NCI-H1930 (cell line): ENCODE results near the gene SLC6A9.
A peak's percentile ranks its signal among the peaks of the same experiment; 100 is the strongest.

ENCODE experiments used
- DNase-seq, 2 experiments: peaks; one replicate each; lab custom pipeline; 2025; lab: John Stamatoyannopoulos, UW

SLC6A9 gene

DNA sequence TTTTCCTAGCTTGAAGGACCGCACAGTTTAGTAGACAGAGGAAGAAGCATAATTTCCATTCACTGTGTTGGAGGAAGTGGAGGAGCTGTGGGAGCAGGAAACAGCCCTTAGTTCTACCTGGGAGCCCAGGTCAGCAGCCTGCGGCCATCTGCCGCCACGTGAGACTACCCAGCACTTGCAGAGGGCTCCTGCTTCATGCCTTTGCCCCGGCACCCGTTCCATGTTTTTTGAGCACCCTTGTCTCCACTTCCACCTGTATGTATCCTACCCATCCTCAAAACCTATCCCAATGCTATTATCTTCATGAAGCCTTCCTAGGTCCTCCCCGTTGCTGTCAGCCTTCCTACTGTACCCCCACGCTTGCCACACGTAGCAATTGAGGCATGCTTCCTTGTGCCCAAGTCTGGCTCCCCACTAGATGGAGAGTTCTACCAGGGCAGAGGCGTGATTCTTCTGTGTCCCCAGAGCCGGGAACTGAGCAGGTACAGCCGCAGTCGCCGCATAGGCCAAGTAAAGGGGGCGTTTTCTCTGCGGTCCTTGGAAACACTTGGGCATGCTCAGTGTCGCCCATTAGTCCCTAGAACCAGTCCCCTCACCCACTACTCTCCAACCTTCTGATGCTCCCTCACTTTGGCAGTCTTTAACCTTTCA, 1.9 kb downstream of the SLC6A9 start:
- DNase-seq = peak; percentile 28 to 44

DNA sequence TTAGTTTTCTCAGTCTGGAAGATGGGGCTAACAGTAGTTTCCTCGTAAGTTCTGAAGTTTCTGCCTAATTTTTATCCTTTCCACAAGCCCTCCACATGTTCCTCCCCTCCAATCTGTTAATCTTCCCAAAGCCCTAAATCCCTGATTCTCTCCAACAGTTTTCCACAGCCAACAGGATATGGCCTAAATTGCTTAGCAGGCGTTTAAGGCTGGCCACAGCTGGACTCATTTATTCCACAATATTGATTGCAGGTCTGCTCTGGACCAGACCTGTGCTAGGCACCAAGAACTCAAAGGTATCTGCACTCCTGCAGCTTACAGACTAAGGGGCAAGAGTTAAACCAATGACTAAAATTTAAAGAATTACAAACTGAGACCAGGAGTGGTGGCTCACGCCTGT, 3.9 kb downstream of the SLC6A9 start:
- DNase-seq = no peak

DNA sequence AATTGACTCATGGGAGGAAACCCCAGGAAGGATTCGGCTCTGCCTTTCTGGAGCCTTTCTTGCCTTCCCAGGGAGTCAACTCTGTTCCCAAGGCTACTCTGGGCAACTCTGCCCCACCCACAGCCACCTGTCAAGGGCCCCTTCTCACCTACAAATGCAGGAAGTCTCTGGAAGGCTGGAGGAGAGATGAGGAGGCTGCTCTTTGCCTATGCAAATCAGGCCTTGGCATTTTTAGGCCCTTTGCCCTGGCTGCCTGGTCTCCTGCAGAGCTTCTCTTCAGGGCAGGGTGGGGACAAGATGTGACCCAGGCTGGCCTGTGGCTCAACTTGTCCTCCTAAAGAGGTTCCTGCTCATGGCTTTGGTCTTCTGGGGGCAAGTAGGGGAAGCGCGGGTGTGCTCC, 5.4 kb downstream of the SLC6A9 start:
- no peak for DNase-seq

DNA sequence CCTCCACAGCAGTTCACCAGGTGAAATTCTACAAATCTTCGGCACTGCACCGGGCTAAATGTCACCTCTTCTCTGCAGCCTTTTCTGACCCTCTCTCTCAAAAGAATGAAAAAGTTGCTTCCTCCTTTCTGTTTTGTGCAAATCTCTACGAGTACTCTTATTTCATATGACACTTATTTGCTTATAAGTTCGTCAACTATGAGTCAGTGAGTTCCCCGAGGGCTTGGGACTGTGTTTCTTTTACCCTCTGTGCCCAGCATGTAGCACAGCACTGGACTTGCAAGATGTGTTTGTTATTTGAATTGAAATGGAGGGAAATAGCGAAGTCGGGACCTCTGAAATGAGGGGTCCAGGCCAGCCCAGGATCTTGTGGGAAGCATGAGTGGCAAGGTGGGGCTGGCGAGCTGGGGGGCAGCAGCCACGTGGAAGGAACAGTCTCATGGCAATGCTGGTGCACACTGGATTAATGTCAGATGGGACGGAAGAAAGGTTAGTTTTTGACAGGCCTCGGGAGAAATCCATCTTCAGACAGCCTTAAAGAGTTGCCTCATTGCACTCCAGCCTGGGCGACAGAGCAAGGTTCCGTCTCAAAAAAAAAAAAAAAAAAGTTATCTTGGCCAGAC, 6.2 kb downstream of the SLC6A9 start:
- DNase-seq = no peak

DNA sequence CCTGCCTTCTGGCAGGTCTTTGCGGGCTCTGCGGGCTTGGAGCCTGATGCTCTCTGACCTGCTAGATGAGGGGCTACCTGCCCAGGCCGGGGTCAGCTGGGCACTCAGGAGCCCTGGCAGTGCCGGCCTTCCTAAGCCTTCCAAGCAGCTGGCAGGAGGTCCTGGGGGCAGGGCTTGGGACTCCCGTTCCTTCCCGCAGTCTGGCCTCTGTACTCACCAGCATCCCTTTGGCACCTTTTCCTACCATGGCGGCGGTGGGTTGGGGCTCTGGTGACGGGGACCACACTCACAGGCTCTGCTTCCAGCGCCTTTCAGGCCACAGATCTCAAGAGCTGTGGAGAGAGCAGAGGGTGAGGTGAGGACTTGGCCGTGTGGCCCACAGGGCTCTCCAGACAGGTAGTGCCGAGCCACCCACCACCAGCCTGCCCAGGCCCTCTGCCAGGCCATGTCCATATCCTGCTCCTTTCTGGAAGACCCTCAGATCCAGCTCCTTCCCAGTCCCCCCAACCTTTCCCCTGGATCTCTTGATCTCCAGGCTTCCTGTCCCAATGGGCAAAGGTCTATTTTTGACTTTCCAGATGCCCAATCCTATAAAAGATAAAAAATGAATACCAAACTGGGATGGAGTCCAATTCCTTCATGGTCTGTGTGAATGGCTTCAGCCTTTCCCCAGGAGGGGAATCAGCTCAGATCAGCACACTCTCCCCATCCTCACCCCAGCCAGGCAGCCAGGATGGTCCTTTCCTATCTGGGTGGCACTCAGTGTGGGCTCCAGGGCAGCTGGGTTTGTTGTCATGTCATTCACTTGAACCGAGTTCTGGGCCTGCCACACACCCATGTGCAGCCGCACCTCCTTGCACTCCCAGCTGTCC, 7.0 kb downstream of the SLC6A9 start:
- DNase-seq = no peak

DNA sequence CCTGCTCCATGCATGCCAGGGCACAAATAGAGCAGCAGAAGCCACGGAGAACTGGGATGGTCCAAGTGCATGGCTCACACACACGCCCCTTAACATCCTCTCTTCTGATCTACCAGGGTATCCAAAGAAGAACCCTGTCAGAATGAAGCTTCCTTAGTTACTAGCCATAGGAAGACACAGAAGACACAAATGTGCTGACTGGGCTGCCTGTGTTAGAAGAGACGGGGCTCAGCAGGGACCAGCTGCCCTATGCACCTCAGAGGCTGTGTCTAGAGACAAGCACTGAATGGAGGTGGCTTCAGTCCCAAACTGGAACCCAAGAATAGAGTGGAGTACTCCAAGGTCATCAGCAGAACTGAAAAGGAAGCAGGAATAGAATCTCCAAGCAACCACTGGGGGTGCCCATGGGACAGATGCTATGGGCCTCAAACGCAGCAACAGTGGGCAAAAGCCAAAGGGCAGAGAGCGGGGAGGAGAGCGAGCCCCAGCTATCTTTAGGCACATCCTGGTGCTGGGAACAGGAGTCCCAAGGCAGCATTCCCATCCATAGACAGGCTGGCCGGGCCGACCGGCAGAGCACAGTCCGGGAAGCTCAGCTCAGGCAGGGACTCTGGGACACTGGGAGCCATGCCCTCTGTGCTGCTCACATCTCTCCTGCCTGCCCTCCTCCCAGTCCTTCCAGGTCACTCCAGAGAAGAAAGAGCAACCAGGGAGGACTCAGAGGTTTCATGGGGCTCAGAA, 9.5 kb downstream of the SLC6A9 start:
- no peak for DNase-seq

DNA sequence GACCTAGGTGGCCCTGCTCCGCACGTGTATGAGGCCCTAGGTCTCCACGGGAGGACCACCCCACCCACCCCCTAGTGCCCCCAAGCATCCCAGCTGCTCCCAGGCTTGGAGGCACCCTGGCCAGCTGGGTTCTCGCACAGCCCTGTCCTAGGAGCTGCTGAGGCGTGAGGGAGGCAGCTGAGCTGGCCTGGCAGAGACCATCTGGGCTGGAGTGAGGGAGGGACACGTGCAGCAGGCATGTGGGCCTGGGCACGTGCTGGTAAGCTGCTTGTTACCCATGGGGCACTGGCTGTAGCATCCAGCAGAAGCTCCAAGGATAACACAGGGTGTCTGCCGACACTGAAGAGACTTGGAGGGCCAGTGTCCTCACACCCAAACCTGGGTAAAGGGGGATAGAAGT, 10.1 kb downstream of the SLC6A9 start:
- no peak for DNase-seq

DNA sequence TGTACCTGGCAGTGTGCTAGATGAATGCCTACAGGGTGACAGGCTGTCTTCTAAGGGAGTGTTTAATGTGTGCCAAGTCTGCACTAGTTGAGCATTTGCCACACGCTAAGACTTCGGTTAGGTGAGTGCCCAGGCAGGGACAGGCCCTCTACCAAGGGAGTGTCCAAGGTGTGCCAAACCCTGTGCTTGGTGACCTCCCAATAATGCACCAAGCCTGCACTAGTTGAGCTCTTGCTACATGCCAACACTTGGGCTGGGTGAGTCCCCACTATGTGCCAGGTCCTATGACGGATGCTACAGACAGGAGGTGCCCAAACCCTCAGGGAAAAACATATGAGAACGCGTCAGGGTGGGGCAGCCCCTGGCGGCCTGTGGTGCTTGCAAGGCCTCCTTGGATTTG, 10.8 kb downstream of the SLC6A9 start:
- no peak for DNase-seq

DNA sequence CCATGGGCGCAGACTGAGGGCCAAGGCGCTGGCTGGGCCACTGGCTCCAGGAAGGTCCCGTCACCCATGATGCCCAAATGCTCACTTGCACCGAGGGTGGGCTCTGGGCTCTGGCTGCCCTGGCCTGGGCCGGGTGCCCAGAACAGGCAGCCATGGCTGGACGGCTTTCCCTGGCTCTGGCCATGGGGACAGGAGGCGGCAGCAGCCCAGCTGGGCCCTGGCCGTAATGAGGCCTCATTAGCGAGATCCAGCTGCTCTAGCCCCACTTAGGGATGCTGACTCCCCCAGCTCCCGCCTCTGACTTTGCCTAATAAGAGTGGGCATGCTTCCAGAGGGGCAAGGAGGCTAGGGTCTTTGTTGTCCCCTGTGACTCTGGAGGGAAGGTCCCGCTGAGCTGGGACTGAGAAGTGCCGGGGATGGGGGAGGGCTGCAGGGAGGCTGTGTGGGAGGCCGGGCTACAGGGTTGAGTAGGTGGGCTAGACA, 11.8 kb downstream of the SLC6A9 start:
- DNase-seq = no peak

DNA sequence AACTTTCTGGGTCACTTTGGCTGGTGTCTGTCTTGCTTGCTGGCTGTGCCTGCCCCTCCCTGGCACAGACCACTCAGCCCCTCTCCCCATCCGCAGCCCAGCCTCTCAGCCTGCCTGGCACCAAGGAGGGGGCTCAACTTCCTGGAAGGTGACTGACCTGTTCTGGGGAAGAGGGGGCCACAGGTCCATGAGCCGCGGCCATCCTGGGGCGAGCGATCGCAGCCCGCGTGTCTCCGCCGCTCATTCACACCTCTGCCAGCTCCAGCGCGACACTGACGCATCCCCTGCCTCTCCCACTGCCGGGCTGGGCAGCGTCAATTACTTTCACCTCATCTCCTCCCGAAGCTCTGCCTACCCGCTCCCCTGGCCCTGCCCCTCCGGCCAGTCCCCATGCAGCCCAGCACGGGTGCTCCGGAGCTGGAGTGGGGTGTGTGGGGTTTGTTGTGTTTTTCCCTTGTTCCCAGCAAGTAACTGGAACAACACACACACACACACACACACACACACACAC, 14.3 kb downstream of the SLC6A9 start:
- DNase-seq = no peak

DNA sequence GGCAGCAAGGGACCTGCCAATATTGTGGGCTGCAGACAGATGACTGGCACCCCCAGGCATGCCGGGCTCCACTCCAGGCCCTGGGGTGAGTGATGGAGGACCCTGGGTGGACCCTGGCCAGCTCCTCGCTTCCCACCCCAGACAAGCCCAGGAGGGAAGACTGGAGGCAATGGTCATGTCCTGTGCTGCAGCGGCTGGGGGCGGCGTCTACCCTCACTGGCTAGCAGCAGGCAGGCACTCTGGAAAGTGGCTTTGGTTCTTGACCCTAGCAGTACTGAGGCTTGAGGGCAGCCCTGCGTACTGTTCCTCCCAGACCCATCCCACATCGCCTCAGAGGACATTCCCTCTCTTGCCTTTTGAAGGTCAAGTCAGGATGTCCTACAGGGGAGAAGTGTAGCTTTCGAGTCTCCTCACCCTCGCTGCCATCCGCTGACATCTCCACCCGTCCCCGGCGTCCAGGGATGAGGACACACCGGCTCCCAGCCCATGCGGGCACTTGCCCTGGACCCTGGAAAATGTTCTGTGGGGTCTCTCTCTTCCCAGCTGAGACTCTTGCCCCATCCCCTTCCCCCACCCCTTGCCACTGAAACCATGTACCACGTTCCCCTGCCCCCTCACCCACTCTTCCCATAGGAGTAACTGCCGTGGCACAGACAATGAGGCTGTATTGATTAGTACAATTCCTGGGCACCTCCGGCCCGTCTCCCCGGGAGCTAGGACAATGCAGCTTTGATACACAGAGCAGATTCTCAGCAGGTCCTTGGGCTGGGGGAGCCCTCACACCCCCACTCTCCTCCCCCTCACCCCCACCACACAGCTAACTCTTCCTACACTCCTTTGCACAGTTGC, 15.0 kb downstream of the SLC6A9 start:
- DNase-seq = no peak

DNA sequence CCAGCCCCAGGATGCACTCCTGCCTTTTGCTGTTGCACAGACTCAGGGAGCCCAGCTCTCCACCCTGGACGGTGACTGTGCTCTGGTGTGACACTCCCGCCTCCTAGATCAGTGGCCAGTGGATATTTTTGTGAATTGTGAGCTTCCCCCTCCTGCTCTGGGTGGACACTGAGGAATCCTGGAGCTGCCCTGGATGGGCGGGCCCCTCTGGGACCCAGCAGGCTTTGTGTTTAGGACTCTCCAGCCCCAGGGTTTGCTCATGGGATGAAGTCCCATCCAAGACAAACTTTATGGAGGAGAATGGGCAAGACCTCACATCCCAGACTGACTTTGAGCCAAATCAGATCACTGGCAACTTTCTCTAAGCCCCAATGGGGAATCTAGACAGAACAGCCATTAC, 16.1 kb downstream of the SLC6A9 start:
- no peak for DNase-seq

DNA sequence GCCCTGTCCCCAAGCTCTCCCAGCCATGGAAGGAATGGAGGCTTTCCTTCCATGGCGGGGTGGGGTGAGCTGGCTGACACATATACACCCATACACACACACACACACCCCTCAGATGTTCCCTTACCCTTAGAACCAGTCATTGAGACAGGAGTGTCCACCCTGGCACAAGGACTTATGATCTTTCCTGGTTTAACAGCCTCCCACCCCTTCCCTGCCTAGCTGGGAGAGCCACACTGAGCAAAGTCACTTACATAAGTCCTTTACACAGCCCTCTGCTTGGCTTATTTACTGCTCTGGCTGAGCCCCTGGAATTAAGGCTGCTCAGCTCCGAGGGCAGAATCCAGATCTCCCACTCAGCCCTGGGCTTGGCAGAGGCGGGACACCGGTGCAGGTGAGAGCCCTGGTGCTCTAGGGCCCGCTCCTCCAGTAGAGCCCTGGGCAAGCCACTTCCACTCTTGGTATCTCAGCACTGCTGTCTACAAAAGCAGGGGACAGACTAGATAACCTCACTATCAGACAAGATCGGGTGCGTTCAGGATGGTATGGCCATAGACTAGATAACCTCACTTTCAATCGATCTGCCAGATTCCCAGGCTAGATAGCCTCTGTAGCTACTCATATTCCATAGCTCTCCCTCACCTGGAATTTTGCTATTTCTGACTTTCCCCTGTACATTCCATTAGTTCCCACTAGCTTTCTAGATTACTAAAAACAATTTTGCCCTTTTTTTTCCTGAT, 16.7 kb downstream of the SLC6A9 start:
- DNase-seq = no peak

DNA sequence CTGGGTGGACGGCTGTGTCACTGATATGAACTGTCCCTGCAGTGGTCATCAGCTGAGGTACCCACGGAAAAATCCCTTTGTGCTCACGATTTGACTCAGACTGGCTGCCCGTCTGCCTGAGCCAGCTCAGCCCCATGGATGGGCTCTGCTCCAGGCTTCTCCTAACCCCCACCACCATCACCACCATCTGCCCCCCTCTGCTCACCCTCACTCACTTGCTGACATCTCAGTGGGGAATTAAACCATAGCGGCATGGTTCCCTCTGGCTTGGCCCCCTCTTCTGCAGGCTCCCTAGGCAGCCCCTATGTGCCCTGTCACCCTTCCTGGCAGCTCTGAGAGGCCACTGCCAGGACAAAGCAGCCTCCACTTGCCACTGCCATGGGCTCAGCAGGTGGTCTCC, 17.3 kb downstream of the SLC6A9 start:
- no peak for DNase-seq

DNA sequence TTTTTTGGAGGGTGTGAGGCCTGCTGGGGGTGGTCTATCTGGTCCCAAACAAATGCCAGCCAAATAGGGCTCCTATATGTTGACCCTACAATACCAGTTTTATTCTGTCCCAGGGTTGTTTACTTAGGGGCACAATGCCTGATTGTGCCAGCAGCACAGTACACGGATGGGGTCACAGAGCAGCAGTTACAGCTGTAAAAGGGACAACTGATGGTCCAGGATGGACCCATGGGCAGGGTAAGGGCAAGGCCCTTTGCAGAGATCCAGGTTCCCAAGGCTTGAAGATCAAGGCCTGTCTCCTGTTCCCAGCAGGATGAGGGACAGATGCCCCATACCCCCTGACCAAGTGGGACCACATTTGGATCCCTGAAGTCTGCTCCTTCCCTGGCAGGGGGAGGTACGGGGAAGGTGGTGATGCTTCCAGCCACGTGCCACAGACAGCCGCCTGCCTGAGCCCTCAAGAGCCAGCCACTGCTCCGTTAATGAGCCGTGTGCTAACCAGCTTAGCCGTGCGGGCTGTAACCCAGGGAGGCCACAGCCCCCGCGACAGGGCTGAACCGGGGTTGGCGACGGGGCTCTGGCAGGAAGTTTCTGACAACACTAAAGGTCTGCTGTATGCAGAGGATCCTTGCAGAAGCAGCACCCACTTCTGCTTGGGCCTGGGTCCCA, 18.2 kb downstream of the SLC6A9 start:
- DNase-seq = no peak

DNA sequence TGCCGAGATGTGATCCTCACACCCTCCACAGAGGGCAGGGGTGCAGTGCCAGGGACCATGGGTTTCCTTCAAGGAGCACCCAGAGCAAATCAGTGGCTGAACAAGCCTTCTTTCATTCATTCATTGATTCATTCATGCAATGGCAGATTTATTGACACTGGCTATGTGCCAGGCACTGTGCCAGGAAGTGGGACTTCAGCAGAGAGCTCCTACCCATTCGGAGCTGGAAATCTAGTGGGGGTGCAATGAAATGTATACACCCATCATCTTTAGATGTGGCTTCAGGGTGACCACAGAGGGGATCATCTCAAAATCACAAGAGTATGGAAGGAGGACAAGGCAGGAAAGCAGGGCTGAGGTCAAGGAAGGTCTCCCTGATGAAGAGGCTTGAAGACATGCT, 18.9 kb downstream of the SLC6A9 start:
- no peak for DNase-seq

DNA sequence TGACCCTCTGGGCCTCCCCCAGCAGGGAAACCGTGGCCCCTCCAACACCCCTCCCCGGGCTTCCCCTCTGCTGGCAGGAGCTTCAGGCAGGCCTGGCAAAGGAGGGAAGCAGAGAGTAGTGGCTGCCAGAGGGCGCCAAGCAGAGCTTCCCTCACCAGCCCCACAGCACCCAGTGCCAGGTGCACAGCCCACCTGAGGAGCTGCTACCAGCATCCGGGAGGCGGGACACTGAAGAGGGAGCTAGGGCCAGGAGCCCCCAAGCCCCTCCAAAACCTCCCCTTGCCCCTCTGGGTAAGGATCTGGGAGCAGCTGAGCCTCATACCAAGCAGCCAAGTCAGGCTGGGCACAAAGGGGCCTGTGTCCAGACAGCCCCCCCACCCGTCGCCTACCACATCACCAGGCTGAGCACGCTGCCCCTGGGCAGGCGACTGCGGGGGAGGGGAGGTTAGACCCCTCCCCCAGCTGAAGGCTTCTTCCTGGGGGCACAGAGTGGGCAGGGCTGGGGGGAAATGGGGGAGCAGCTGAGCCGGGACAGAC, 20.3 kb downstream of the SLC6A9 start:
- no peak for DNase-seq

DNA sequence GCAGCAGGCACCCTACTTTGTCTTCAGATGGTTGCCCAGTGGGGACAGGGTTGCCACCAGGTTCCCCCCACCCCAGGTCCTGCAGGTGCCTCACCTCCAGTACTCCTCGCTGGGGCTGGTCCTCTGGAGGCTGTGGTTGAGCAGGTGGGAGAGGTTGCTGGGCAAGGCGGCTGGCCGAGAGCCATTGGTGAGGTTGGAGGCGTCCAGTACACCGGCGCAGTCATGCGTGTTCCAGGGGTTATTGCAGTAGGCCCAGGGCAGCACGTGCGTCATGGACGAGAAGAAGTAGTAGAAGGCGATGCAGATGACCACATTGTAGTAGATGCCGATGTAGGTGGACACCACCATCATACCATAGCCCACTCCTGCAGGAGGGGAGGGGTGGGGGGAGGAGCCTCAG, 23.0 kb downstream of the SLC6A9 start:
- no peak for DNase-seq

DNA sequence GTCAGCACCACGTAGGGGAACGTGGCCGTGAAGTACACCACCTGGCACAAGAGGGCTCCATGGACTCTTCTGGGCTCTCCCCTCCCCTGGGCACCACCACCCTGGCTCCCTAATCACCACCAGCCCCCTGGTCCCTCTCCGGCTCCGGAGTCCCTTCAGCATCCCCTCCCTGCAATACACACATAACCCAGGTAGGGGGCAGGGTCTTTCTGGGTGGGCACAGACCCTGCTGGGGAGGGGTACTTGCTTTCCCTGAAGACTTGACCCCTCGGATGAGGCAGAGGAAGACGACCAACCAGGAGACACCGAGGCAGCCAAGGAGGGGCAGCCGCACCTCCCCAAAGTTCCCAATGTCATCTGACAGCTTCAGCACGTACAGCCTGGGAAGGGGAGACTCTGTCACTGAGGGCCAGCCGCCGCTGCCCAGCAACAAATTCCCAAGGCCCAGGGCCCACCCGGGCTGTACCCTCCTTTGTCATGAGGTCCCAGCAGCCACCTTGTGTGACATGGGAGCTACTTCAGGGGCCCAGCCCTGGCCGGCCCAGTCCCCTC, 28.6 kb downstream of the SLC6A9 start:
- no peak for DNase-seq
